OCI-LY7 (cell line): Measurements from ENCODE around the gene SGPL1. TPM values are rescaled to one million over a fixed set of nuclear protein-coding genes. Genes with fewer than 3 reads are reported as not detected.

Source experiments
- BruUV-seq: library from RNA; stranded (reverse); fragments of 400-500 nt; replicated peaks from 2 replicates; lab custom pipeline; 2021; lab: Mats Ljungman, UMichigan
- CTCF ChIA-PET: fragments of 300-600 bp; sonication (Branson Sonifier 250); formaldehyde crosslinking; loops from one replicate; lab custom pipeline; 2022; ENCODE audit warnings: antibody characterized with exemption; ENCODE audit not compliant: unreplicated experiment; lab: Charles Lee
- POLR2A ChIA-PET: fragments of 300-600 bp; sonication (Branson Sonifier 250); formaldehyde crosslinking; loops from one replicate; lab custom pipeline; 2022; ENCODE audit warnings: antibody characterized with exemption; lab: Charles Lee
- DNase-seq: peaks from one replicate; pipeline ENCODE4 v3.0.0-alpha.2; 2015; ENCODE audit warnings: low spot score
- H2AFZ ChIP-seq: fragments of 200-600 bp; sonication (generic), shearing (Covaris generic); 2 replicates; pipeline ENCODE4 v1.6.1; 2014; ENCODE audit warnings: mild to moderate bottlenecking, antibody characterized with exemption, low read length, moderate library complexity
- H3K27ac ChIP-seq: fragments of 200-600 bp; sonication (generic); 2 replicates; pipeline ENCODE4 v1.5.1; 2014; ENCODE audit warnings: mixed run types, low read depth, mild to moderate bottlenecking, moderate library complexity, low read length, inconsistent platforms; ENCODE audit not compliant: poor library complexity, severe bottlenecking
- H3K36me3 ChIP-seq: fragments of 200-600 bp; sonication (generic); 2 replicates; pipeline ENCODE4 v1.6.1; 2014; ENCODE audit warnings: mild to moderate bottlenecking, antibody characterized with exemption, low read length, moderate library complexity, mixed read lengths; ENCODE audit not compliant: insufficient read depth
- H3K4me1 ChIP-seq: fragments of 200-600 bp; sonication (generic); 2 replicates; pipeline ENCODE4 v1.5.1; 2014; ENCODE audit warnings: mild to moderate bottlenecking, low read length; ENCODE audit not compliant: insufficient read depth, poor library complexity, severe bottlenecking
- H3K4me2 ChIP-seq: fragments of 200-600 bp; sonication (generic); 2 replicates; pipeline ENCODE4 v1.6.1; 2014; ENCODE audit warnings: mild to moderate bottlenecking, low read length
- H3K4me3 ChIP-seq: fragments of 200-600 bp; sonication (generic); 2 replicates; pipeline ENCODE4 v1.5.1; 2014; ENCODE audit warnings: mild to moderate bottlenecking, low read depth, low read length; ENCODE audit not compliant: poor library complexity, severe bottlenecking
- H3K79me2 ChIP-seq: fragments of 200-600 bp; sonication (generic); 2 replicates; pipeline ENCODE4 v1.6.1; 2016; ENCODE audit warnings: low read depth, mild to moderate bottlenecking, low read length, moderate library complexity, mixed read lengths; ENCODE audit not compliant: insufficient read depth
- H3K9me2 ChIP-seq: fragments of 200-600 bp; sonication (generic); 2 replicates; pipeline ENCODE4 v1.6.1; 2016; ENCODE audit warnings: mild to moderate bottlenecking, low read length, mixed read lengths; ENCODE audit not compliant: insufficient read depth
- H3K9me3 ChIP-seq: fragments of 200-600 bp; sonication (generic); 2 replicates; pipeline ENCODE4 v1.6.1; 2014; ENCODE audit warnings: mild to moderate bottlenecking, mixed run types, low read length, mixed read lengths
- H4K20me1 ChIP-seq: fragments of 200-600 bp; sonication (generic); 2 replicates; pipeline ENCODE4 v1.6.1; 2014; ENCODE audit warnings: mild to moderate bottlenecking, antibody characterized with exemption, low read length, moderate library complexity, mixed read lengths; ENCODE audit not compliant: insufficient read depth
- CTCF ChIP-seq: fragments of 200-600 bp; sonication (generic); conservative IDR thresholded peaks from 2 replicates; pipeline ENCODE4 v1.5.1; 2014; ENCODE audit warnings: mild to moderate bottlenecking, antibody characterized with exemption, low read length, moderate library complexity, mixed read lengths
- EZH2phosphoT487 ChIP-seq: fragments of 200-600 bp; sonication (generic); IDR thresholded peaks from 2 replicates; pipeline ENCODE4 v1.6.1; 2018; ENCODE audit warnings: low read depth, borderline replicate concordance, mild to moderate bottlenecking, mixed run types, antibody characterized with exemption, low read length, moderate library complexity, mixed read lengths
- intact Hi-C: fragments of 100-400 bp; cut with micrococcal nuclease; formaldehyde crosslinking; loops from one replicate; pipeline ENCODE4 v1.10.0; 2022; ENCODE audit not compliant: unreplicated experiment
- total RNA-seq, 2 experiments: library from RNA; depleted of rRNA in 1 of 2; stranded (reverse); fragments of >200 nt in 1 of 2; shearing (Covaris generic) in 1 of 2; gene quantifications; 2 replicates each; pipeline ENCODE4 v1.2.3, GENCODE V29; 2014 to 2022

The SGPL1 gene
- total RNA-seq, 2 experiments from 2014 or later, result 11.7 to 25.1 TPM

- Histone ChIP-seq H3K4me3 (no peak overlapping the region), H3K4me2 (no peak overlapping the region), H3K27ac (no peak overlapping the region), H3K9me2 (no peaks in the 10 kb centered on the region), H3K4me1 (no peaks in the 10 kb centered on the region), H2AFZ (no peak overlapping the region), H4K20me1 (no peaks in the 10 kb centered on the region), H3K36me3 (no peaks in the 10 kb centered on the region), H3K9me3 (no peaks in the 10 kb centered on the region), H3K79me2 (no peaks in the 10 kb centered on the region)
- TF ChIP-seq EZH2phosphoT487 (no peak), CTCF (no peak)
- intact Hi-C loops, result no loop called here
- ChIA-PET POLR2A (no interaction called here), CTCF (no interaction called here)
- BruUV-seq, result no TSS peak
- DNase-seq, result no peak
These were observed 82.9 kb downstream of the SGPL1 start for GRCh38 chr10:70898687-70899086.

- Histone ChIP-seq H3K9me3 (no peaks in the 10 kb centered on the region), H3K4me1 (no peaks in the 10 kb centered on the region), H2AFZ (no peak overlapping the region), H3K4me2 (no peak overlapping the region), H3K79me2 (no peaks in the 10 kb centered on the region), H3K27ac (no peak overlapping the region), H3K36me3 (no peaks in the 10 kb centered on the region), H3K4me3 (no peak overlapping the region), H4K20me1 (no peaks in the 10 kb centered on the region), H3K9me2 (no peaks in the 10 kb centered on the region)
- ChIA-PET POLR2A (no interaction called here), CTCF (no interaction called here)
- TF ChIP-seq EZH2phosphoT487 (no peak), CTCF (no peak)
- intact Hi-C loops, result no loop called here
- DNase-seq, result no peak
- BruUV-seq, result no TSS peak
These were observed 83.3 kb downstream of the SGPL1 start for GRCh38 chr10:70899096-70899495.

GRCh38 chr10:70901276-70901878 lies 85.6 kb downstream of the SGPL1 start:
- Histone ChIP-seq H3K9me2 (no peaks in the 10 kb centered on the region), H3K4me3 (no peak overlapping the region), H3K4me2 (no peak overlapping the region), H3K36me3 (no peaks in the 10 kb centered on the region), H3K4me1 (no peaks in the 10 kb centered on the region), H4K20me1 (no peaks in the 10 kb centered on the region), H3K27ac (no peak overlapping the region), H2AFZ (no peak overlapping the region), H3K79me2 (no peaks in the 10 kb centered on the region), H3K9me3 (no peaks in the 10 kb centered on the region)
- TF ChIP-seq CTCF, result no peak
- TF ChIP-seq EZH2phosphoT487, result no peak
- intact Hi-C loops, result loop anchor here (5.0 kb wide), 1 partner anchor 311 kb away; the partner anchor contains the start of gene UNC5B
- ChIA-PET CTCF (no interaction called here), POLR2A (no interaction called here)
- DNase-seq, result no peak
- BruUV-seq, result no TSS peak
